HL-60 (cell line): ENCODE data around the gene XRCC4.

Experiments used
- POLR2AphosphoS5 ChIP-seq: IDR thresholded peaks from 2 replicates; pipeline ENCODE4 v1.6.1; 2012; ENCODE audit warnings: low read depth
- SPI1 ChIP-seq: IDR thresholded peaks from 2 replicates; pipeline ENCODE4 v1.6.1; 2012; ENCODE audit warnings: low read depth, mild to moderate bottlenecking, borderline replicate concordance
- TF ChIP-seq, protein P1 (sequence below): IDR thresholded peaks from one replicate; pipeline ENCODE4 v1.5.1; 2011; ENCODE audit warnings: low read length, control low read depth, inconsistent platforms; ENCODE audit not compliant: insufficient read depth
- TF ChIP-seq, protein P2 (sequence below): IDR thresholded peaks from 2 replicates; pipeline ENCODE4 v1.6.1; 2012; ENCODE audit warnings: low read depth; ENCODE audit not compliant: insufficient replicate concordance

DNA sequence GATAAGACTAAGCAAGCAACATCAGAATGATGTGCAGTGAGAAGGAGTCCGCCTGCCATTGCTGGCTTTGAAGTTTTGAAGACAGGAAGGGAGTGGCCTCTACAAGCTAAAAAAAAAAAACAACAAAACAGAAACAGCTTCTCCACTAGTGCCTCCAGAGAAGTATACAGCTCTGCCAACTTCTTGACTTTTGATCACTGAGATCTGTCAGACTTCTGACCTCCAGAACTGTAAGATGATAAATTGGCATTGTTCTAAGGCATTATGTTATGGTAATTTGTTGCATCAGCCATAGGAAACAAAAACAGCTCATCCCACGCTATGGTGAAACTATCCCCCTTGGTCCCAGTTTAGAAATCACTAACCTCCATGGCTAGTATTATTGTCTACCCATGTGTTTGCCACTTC lies 263.2 kb downstream of the XRCC4 start:
- no peak for TF ChIP-seq POLR2AphosphoS5
- TF ChIP-seq, protein P1, sequence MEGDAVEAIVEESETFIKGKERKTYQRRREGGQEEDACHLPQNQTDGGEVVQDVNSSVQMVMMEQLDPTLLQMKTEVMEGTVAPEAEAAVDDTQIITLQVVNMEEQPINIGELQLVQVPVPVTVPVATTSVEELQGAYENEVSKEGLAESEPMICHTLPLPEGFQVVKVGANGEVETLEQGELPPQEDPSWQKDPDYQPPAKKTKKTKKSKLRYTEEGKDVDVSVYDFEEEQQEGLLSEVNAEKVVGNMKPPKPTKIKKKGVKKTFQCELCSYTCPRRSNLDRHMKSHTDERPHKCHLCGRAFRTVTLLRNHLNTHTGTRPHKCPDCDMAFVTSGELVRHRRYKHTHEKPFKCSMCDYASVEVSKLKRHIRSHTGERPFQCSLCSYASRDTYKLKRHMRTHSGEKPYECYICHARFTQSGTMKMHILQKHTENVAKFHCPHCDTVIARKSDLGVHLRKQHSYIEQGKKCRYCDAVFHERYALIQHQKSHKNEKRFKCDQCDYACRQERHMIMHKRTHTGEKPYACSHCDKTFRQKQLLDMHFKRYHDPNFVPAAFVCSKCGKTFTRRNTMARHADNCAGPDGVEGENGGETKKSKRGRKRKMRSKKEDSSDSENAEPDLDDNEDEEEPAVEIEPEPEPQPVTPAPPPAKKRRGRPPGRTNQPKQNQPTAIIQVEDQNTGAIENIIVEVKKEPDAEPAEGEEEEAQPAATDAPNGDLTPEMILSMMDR = no peak
- TF ChIP-seq, protein P2, sequence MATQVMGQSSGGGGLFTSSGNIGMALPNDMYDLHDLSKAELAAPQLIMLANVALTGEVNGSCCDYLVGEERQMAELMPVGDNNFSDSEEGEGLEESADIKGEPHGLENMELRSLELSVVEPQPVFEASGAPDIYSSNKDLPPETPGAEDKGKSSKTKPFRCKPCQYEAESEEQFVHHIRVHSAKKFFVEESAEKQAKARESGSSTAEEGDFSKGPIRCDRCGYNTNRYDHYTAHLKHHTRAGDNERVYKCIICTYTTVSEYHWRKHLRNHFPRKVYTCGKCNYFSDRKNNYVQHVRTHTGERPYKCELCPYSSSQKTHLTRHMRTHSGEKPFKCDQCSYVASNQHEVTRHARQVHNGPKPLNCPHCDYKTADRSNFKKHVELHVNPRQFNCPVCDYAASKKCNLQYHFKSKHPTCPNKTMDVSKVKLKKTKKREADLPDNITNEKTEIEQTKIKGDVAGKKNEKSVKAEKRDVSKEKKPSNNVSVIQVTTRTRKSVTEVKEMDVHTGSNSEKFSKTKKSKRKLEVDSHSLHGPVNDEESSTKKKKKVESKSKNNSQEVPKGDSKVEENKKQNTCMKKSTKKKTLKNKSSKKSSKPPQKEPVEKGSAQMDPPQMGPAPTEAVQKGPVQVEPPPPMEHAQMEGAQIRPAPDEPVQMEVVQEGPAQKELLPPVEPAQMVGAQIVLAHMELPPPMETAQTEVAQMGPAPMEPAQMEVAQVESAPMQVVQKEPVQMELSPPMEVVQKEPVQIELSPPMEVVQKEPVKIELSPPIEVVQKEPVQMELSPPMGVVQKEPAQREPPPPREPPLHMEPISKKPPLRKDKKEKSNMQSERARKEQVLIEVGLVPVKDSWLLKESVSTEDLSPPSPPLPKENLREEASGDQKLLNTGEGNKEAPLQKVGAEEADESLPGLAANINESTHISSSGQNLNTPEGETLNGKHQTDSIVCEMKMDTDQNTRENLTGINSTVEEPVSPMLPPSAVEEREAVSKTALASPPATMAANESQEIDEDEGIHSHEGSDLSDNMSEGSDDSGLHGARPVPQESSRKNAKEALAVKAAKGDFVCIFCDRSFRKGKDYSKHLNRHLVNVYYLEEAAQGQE = no peak
- TF ChIP-seq SPI1 = no peak
